Stomach (tissue), 9 donors: ENCODE results near the gene SIPA1. TPM values are rescaled to one million over a fixed set of nuclear protein-coding genes. Genes with fewer than 3 reads are reported as not detected.
A peak's percentile ranks its signal among the peaks of the same experiment; 100 is the strongest.
"Not testable (repeated sequence)": the region's sequence is repeated elsewhere in the genome, so short reads cannot be mapped to it uniquely, and the experiment has no call there.

Experiments used
- DNase-seq, 2 donors: peaks; one replicate each; pipeline versions ENCODE4 v3.0.0 to v3.0.0-alpha.2; 2013 to 2019
- H3K27ac ChIP-seq, 5 donors: fragments of 200-600 bp in 4 of 5; sonication (generic) in 4 of 5; one replicate each; pipeline ENCODE4 v1.5.1; 2013 to 2019; ENCODE audit warnings: mild to moderate bottlenecking in 1 of 5, moderate library complexity in 1 of 5
- H3K27me3 ChIP-seq, 3 donors: fragments of 200-600 bp; sonication (generic); one replicate each; pipeline ENCODE4 v1.5.1; 2017 to 2019; ENCODE audit warnings: mixed run types in 1 of 3
- H3K36me3 ChIP-seq, 4 donors: fragments of 200-600 bp; sonication (generic); 1 replicate in 3 of 4; 2 replicates in 1 of 4; pipeline ENCODE4 v1.5.1; 2016 to 2019
- H3K4me1 ChIP-seq, 4 donors: fragments of 200-600 bp; sonication (generic); one replicate each; pipeline ENCODE4 v1.5.1; 2016 to 2019
- H3K4me3 ChIP-seq, 4 donors: fragments of 200-600 bp; sonication (generic) in 3 of 4; one replicate each; pipeline ENCODE4 v1.5.1; 2016 to 2019; ENCODE audit warnings: mild to moderate bottlenecking in 1 of 4
- H3K9me3 ChIP-seq, 4 donors: fragments of 200-600 bp; sonication (generic); one replicate each; pipeline ENCODE4 v1.5.1; 2016 to 2019
- CTCF ChIP-seq, 7 experiments: fragments of 450-650 bp in 4 of 7; fragments of 200-600 bp in 3 of 7; sonication (generic) in 3 of 7; IDR thresholded peaks; one replicate each; pipeline ENCODE4 v1.5.1; 2016 to 2019; ENCODE audit warnings: antibody characterized with exemption in 7 of 7, control low read depth in 2 of 7, mild to moderate bottlenecking in 1 of 7
- EP300 ChIP-seq: sonication (generic); formaldehyde crosslinking; IDR thresholded peaks from one replicate; pipeline ENCODE4 v1.6.1; 2017; ENCODE audit warnings: antibody characterized with exemption
- POLR2A ChIP-seq, 4 donors: fragments of 450-650 bp; IDR thresholded peaks; one replicate each; pipeline ENCODE4 v1.6.1; 2016; ENCODE audit warnings: antibody characterized with exemption in 4 of 4, control low read depth in 2 of 4, mild to moderate bottlenecking in 1 of 4, moderate library complexity in 1 of 4
- POLR2AphosphoS5 ChIP-seq, 3 donors: sonication (generic); formaldehyde crosslinking; IDR thresholded peaks; one replicate each; pipeline ENCODE4 v1.6.1; 2016; ENCODE audit warnings: antibody characterized with exemption in 3 of 3
- WGBS, 5 donors: extraction: QIAGEN DNeasy Blood & Tissue Kit in 3 of 5; methylation state at CpG; one replicate each; pipeline versions ENCODE4 v1.1.5 to v1.1.7; 2013 to 2018; 5-methylcytosine and 5-hydroxymethylcytosine counted together
- intact Hi-C: fragments of 100-400 bp; cut with DNase I; formaldehyde crosslinking; loops from one replicate; pipeline ENCODE4 v1.15.1; 2023; ENCODE audit warnings: low total_unique reads
- polyA plus RNA-seq, 3 donors: library from polyadenylated mRNA; stranded (reverse); fragments of 200-250 nt; gene quantifications; one replicate each; pipeline ENCODE4 v1.2.3, GENCODE V29; 2013
- total RNA-seq, 5 donors: library from RNA; depleted of rRNA; stranded (reverse); fragments of >200 nt; gene quantifications; one replicate each; pipeline versions ENCODE4 v1.1.0 to v1.2.3, GENCODE V29; 2014 to 2016
- donor health status: healthy with polysubstance abuse.
- donor health status: Bipolar disorder and iron deficiency.
- donor health status: healthy.

SIPA1 gene
- total and polyA plus RNA-seq, 8 donors: 13.2 to 80.4 (median 42.4) TPM

- Histone ChIP-seq H3K4me3 (no peak overlapping the region), H3K9me3 (no peaks in the 10 kb centered on the region), H3K27me3 (no peaks in the 10 kb centered on the region), H3K4me1 (no peaks in the 10 kb centered on the region), H3K27ac (no peak overlapping the region), H3K36me3 (no peaks in the 10 kb centered on the region)
- intact Hi-C loops: no loop called here
- DNase-seq: no peak
- TF ChIP-seq EP300: no peak
- no peak for TF ChIP-seq POLR2AphosphoS5 (IDR thresholded peaks at IDR 0.05)
- no peak for TF ChIP-seq CTCF (IDR thresholded peaks at IDR 0.05)
- 90 to 99% (median 93%) methylated on average over 1 to 2 of the region's 2 CpGs for WGBS, 5 donors
These were observed 35.1 kb downstream of the SIPA1 start for GRCh38 chr11:65672982-65673381.

- intact Hi-C loops: no loop called here
- no peaks in the 10 kb centered on the region for H3K9me3 ChIP-seq
- no peak for DNase-seq
- no peaks in the 10 kb centered on the region for H3K27me3 ChIP-seq
- H3K27ac ChIP-seq: no peak overlapping the region
- no peak overlapping the region for H3K4me3 ChIP-seq
- no peaks in the 10 kb centered on the region for H3K36me3 ChIP-seq
- WGBS, 5 donors: 73 to 82% (median 79%) methylated on average over 5 of the region's 5 CpGs
- no peaks in the 10 kb centered on the region for H3K4me1 ChIP-seq
- TF ChIP-seq EP300 (no peak), CTCF (IDR thresholded peaks at IDR 0.05) (no peak), POLR2AphosphoS5 (IDR thresholded peaks at IDR 0.05) (no peak), POLR2A (IDR thresholded peaks at IDR 0.05) (no peak)
These were observed 42.4 kb downstream of the SIPA1 start for GRCh38 chr11:65680192-65680743.

GRCh38 chr11:65683480-65683879, 45.6 kb downstream of the SIPA1 start:
- H3K27ac ChIP-seq, H3K4me3 ChIP-seq, H3K36me3 ChIP-seq, H3K4me1 ChIP-seq, DNase-seq, H3K9me3 ChIP-seq, intact Hi-C loops, H3K27me3 ChIP-seq: not testable (repeated sequence)
- WGBS, 5 donors: 80 to 86% (median 83%) methylated on average over 6 of the region's 6 CpGs

GRCh38 chr11:65685981-65686380, 48.1 kb downstream of the SIPA1 start:
- no peaks in the 10 kb centered on the region for H3K36me3 ChIP-seq
- DNase-seq: peak in 1 of 2 donors; percentile 61
- H3K4me1 ChIP-seq: no peaks in the 10 kb centered on the region
- no peak overlapping the region for H3K4me3 ChIP-seq
- H3K27me3 ChIP-seq: no peaks in the 10 kb centered on the region
- 62 to 90% (median 88%) methylated on average over 8 of the region's 8 CpGs for WGBS, 5 donors
- H3K27ac ChIP-seq: peak overlapping the region in 1 of 5 donors; percentile 57
- H3K9me3 ChIP-seq: no peaks in the 10 kb centered on the region
- intact Hi-C loops: no loop called here
- TF ChIP-seq POLR2AphosphoS5 (IDR thresholded peaks at IDR 0.05) (no peak), EP300 (no peak), CTCF (IDR thresholded peaks at IDR 0.05) (no peak), POLR2A (IDR thresholded peaks at IDR 0.05) (no peak)

GRCh38 chr11:65691847-65692246, 53.9 kb downstream of the SIPA1 start:
- Histone ChIP-seq H3K4me1 (peaks cover 7 to 37% (median 29%) of the 10 kb centered on the region in 4 donors), H3K27ac (peak overlapping the region in 4 of 5 donors; percentile 46 to 68 (median 54)), H3K4me3 (peak overlapping the region; percentile 1 to 15 (median 10))
- DNase-seq, intact Hi-C loops, H3K9me3 ChIP-seq, H3K36me3 ChIP-seq, H3K27me3 ChIP-seq: not testable (repeated sequence)
- 66 to 83% (median 71%) methylated on average over 8 of the region's 8 CpGs for WGBS, 5 donors
